ENCODE data around the gene RNF182.
"Not testable (repeated sequence)": the region's sequence is repeated elsewhere in the genome, so short reads cannot be mapped to it uniquely, and the experiment has no call there.

Gene RNF182

DNA sequence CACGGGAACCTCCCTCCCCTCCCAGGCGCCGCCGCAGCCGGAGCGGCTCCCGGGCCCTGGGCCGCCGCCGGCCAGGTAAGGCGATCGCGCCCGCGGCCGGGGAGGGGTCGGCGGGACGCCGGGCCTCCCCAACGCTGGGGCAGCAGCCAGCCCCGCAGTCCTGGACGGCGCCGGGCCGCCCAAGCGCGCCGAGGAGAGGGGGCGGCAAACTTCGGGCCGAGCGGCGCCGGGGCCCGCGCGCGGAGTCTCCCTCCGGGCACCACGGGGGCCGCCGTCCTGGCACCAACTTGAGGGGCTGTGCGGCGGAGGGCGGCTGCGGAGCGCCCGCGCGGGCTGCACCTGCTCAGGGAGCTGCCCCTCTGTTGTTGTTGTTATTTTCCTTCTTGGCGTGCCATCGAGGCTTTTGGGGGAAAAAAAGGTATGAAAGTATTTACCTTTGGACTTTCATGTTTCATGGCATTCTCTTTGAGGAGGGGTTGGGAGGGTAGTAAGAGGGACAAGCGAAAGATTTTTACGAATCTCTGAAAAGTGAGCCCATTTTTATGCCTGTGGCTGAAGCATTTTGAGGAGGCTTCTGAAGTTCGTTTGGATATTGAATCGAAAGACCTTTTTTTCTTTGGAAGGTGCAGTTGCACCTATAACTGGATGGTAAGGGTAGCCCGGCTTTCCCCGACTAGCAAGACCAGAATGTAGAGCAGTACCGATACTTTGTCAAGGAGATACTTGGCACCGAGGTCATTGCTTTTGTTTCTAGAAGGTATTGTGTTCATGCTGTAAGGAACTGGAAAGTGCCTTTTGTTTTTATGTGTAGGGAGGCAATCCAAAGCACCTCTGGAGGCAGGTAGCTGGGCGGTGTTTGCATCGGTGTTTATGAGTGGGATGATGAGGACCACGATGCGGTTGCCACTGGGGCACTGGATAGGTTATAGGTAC is at the start of gene RNF182:
RNF182 (plus strand) TSS at position 4 of the 933 bp plus-strand sequence. CDS start 52,168 bp downstream, outside the sequence.
- no peak for DNase-seq

- DNase-seq = no peak
These were observed 47.7 kb upstream of the RNF182 start for GRCh38 chr6:13877051-13877450.

GRCh38 chr6:13880061-13880663 is 44.6 kb upstream of the RNF182 start:
- DNase-seq = not testable (repeated sequence)

GRCh38 chr6:13881621-13882165 is 43.1 kb upstream of the RNF182 start:
- no peak for DNase-seq

GRCh38 chr6:13883966-13884365 is 40.8 kb upstream of the RNF182 start:
- no peak for DNase-seq

GRCh38 chr6:13884397-13884796 is 40.4 kb upstream of the RNF182 start:
- no peak for DNase-seq

GRCh38 chr6:13885601-13886000 is 39.2 kb upstream of the RNF182 start:
- DNase-seq = no peak

DNA sequence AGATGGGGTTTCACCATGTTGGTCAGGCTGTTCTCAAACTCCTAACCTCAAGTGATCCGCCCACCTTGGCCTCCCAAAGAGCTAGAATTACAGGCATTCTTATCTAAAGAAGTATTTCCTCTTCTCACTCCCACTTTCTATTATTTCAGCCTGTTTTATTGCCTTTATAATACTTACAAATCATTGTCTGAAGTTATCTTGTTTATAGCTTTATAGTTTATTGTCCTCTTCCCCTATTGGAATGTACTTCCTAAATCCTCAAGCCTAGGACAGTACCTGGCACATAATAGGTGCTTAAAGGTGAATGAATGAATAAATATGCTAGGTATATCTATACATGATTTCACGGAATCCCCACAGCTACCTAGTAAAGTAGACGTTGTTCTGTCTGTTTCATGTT is 37.8 kb upstream of the RNF182 start:
- no peak for DNase-seq

- DNase-seq = no peak
These were observed 32.6 kb upstream of the RNF182 start for GRCh38 chr6:13892017-13892645.

DNA sequence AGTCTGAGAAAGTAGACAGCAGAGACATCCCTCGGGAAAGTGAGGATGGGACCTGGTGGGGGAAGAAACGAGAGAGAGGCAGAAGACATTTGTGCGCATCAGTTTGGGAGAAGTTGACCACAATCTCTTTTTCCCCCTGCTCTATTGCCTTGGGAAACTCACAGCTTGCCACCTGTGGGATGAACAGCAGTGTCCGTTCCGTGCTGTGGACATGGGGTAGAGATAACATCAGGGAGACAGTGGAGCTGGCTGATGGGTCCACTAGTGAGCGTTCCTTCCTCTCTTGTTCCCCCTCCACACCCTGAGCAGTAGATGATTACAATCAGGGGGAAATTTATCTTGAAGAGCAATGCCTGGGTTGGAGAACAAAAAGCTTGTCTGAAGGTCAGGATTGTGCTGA is 21.8 kb upstream of the RNF182 start:
- no peak for DNase-seq

- DNase-seq = no peak
These were observed 21.4 kb upstream of the RNF182 start for GRCh38 chr6:13903364-13903763.

GRCh38 chr6:13907001-13907350 is 17.8 kb upstream of the RNF182 start:
- no peak for DNase-seq

GRCh38 chr6:13907614-13908215 is 17.0 kb upstream of the RNF182 start:
- no peak for DNase-seq

DNA sequence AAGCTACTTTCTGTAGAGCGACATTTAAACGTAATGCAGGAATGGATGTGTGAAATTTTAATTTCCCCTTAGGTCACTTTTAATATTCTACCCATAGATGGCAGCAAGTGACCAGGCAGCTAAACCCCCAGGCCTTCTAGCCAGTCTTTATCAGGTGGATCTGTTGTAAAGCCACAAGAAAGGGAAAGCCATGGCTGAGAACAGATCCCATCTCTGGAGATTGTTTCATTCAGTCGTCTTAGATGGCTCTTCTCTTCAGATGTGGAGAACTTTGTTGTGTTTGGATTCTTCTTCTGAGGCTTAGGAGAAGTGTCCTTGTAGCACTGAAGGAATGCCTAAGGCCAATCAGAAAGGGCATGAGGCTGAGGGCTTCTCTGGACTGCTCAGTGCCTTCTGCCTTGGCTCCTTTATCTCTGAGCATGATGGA is 15.8 kb upstream of the RNF182 start:
- peak; percentile 39 for DNase-seq

GRCh38 chr6:13910443-13910842 is 14.3 kb upstream of the RNF182 start:
- DNase-seq = no peak

DNA sequence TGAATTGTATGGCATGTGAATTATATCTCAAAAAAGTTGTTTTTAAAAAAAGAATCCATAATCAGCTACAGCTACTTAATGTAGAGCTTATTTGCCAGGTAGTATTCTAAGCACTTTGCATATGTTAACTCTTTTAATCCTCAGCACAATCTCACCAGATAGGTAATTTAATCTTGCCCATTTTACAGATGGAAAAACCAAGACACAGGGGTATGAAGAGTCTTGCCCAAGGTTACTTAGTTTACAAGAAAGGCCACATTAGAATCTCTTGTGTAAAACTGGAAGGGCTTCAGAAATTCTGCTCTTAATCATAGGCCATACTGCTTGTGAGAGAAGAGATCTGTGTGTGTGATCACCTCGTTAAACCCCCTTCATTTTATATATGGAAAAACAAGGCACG is 13.4 kb upstream of the RNF182 start:
- no peak for DNase-seq

DNA sequence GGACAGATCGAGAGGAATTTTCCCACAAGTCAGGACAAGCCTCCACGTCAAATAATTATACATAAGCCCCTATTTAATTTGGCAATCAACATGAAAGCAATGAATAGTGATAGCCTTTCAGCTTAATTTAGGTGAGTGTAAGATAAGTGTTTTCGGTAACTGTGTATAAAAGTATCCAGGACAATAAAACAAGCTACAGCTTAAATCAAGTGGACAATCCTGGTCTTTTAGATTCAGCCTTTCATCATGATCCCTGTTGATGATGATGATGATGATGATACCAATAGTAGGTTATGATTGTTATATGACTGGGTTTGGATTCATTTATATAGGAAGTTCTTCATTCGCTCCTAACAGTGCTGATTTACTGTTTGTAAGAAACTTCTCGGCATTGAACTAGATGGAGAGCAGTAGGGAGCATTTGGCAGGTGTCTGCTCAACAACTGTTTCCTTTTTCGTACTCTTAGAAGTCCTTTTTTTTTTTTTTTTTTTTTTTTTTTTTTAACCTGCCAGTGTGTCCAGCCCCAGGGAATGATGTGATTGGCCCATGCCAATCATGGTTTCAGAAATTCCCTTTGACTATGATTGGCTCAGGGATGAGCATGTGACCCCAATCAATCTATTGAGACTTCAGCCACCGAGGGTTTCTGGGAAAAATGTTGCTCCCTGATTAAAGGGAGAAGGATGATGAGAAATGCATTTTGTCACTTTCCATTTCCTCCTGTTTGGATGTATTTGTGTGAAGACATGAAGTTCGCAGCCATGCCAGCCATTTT is 11.3 kb upstream of the RNF182 start:
- DNase-seq = no peak

DNA sequence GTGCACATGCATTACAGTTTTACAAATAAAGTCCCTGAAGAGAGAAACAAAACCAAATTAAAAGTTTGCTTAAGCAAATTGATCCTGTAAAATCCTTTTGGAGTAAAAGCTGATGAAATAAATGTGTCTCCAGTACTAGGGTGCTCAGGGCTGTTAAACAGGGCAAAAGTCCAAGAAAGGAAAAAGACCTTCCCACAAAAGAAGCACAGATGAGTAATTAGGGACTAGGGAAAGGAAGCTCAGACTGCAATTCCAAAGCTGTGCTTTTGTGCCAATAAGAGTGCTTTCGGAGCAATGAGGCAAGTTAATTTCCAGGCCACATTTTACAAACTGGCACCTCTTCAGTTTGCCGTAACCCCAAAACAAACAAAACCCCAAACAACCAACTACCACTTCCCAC is 10.4 kb upstream of the RNF182 start:
- DNase-seq = no peak

DNA sequence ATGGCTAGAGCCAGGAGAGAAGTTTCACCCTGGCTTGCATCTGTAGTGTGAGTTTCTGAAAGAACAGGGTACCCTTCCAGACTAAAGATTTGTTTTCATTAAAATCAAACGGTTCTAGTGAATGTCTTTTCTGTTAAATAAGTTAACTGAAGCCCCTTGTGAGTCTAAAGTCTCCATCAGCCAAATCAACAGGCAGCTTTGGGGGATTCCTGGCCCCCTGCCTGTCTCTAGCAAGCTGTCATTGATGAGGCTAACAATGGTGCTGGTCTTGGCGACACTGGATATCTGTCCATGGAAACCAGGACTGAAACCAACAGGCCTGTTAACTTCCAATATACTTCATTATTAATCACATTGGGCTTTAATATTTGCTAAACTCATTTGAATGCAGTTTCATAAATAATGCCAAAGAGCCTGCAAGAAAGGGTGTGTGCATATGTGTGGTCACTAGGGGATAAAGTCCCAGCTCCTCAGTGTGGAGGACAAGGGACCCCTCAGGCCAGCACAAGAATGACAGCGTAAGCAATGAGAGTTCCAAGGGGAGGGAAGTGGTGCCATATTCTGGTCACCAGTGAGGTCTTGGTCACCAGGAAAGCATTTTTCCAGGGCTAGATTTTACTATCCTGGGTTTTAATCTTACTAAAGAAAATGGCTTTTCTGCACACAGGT is 9.1 kb upstream of the RNF182 start:
- no peak for DNase-seq

DNA sequence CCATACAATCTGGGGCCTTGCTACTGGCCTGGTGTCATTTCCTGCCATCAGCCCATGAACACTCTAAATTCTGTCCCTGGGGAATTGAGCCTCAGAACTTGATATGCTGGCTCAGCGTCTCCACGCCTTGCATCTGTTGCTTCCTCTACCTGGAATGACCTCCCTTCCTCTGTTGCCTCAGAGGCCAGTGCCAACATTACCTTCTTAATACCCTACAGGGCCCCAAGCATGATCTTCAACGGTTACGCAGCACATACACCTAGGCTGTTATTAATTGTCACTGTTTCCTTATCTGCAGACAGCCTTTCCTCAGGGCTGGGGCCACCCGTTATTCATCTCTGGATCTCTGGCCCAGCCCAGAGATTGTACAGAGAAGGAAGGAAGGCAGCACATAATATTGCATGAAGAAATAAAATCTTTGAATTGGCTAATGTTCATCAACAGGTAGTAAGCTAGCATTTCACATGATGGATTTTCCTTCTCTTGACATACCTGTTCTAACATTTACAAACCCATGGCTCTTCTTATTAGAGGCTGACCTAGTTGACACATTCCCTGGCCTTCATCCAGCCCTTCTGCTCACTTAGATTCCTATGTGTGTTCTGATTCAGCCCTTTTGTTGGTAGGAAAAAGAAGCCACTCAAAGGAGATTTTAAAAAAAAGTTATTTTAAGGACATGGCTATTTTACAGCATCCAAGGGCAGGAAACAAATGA is 8.4 kb upstream of the RNF182 start:
- no peak for DNase-seq

GRCh38 chr6:13917141-13917540 is 7.6 kb upstream of the RNF182 start:
- no peak for DNase-seq

All from NCI-H1417 treated with DMSO at 0.1 percent for 48 hours (cell line).